BJ (cell line): ENCODE data around the gene USP34. TPM values are rescaled to one million over a fixed set of nuclear protein-coding genes. Genes with fewer than 3 reads are reported as not detected.
A peak's percentile ranks its signal among the peaks of the same experiment; 100 is the strongest.

Experiments
- CTCF ChIA-PET: fragments of 350-600 bp; formaldehyde crosslinking; extraction: SDS; loops from one replicate; lab custom pipeline; 2021; ENCODE audit warnings: antibody characterized with exemption, inconsistent platforms; lab: Yijun Ruan, JAX
- POLR2A ChIA-PET: fragments of 300-600 bp; sonication (Branson Sonifier 250); formaldehyde crosslinking; extraction: SDS; loops from one replicate; lab custom pipeline; 2021; ENCODE audit warnings: antibody characterized with exemption; lab: Charles Lee
- DNase-seq: peaks from one replicate; pipeline ENCODE4 v3.0.0-alpha.2; 2011; ENCODE audit warnings: low read depth
- H3K27me3 ChIP-seq: 2 replicates; pipeline ENCODE4 v1.6.0; 2011; ENCODE audit warnings: low read length; ENCODE audit not compliant: control insufficient read depth, insufficient read depth
- H3K36me3 ChIP-seq: 2 replicates; pipeline ENCODE4 v1.5.1; 2011; ENCODE audit warnings: low read length; ENCODE audit not compliant: control insufficient read depth, insufficient read depth
- H3K4me3 ChIP-seq: 2 replicates; pipeline ENCODE4 v1.5.1; 2011; ENCODE audit warnings: low read depth, mild to moderate bottlenecking, control low read depth, low read length
- polyA plus RNA-seq: library from polyadenylated mRNA; depleted of rRNA; stranded (reverse); fragments of >200 nt; gene quantifications from 2 replicates; pipeline ENCODE4 v1.2.3, GENCODE V29; 2011
- TF ChIP-seq, protein P1 (sequence below): IDR thresholded peaks from 2 replicates; pipeline ENCODE4 v1.5.1; 2011; ENCODE audit warnings: low read depth, mild to moderate bottlenecking, control low read depth, inconsistent platforms, low read length, moderate library complexity; ENCODE audit not compliant: insufficient read depth

The USP34 gene
- polyA plus RNA-seq, 1 experiment: 32.2 TPM

DNA sequence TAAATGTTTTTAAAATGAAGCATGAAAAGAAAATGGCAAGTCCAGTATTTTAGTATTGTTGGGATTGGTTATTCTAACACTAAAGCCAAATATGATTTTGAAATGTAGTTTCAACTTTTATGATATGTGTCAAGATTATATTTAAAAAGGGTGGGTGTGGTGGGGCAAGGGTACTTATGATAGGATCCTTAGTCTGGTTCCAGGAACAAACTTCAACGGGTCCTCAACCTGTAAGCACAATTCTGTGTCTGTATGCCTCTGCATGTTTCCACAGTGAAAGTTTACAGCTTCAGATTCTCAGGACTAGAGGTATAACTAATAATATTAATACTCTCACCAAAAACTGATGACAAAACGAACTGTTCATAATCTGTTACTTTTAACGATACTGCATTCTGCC, 5.8 kb downstream of the USP34 start:
- Histone ChIP-seq H3K4me3 (no peak overlapping the region), H3K27me3 (no peaks in the 10 kb centered on the region), H3K36me3 (no peaks in the 10 kb centered on the region)
- TF ChIP-seq, protein P1, sequence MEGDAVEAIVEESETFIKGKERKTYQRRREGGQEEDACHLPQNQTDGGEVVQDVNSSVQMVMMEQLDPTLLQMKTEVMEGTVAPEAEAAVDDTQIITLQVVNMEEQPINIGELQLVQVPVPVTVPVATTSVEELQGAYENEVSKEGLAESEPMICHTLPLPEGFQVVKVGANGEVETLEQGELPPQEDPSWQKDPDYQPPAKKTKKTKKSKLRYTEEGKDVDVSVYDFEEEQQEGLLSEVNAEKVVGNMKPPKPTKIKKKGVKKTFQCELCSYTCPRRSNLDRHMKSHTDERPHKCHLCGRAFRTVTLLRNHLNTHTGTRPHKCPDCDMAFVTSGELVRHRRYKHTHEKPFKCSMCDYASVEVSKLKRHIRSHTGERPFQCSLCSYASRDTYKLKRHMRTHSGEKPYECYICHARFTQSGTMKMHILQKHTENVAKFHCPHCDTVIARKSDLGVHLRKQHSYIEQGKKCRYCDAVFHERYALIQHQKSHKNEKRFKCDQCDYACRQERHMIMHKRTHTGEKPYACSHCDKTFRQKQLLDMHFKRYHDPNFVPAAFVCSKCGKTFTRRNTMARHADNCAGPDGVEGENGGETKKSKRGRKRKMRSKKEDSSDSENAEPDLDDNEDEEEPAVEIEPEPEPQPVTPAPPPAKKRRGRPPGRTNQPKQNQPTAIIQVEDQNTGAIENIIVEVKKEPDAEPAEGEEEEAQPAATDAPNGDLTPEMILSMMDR: no peak
- no peak for DNase-seq
- ChIA-PET POLR2A (no interaction called here), CTCF (no interaction called here)

DNA sequence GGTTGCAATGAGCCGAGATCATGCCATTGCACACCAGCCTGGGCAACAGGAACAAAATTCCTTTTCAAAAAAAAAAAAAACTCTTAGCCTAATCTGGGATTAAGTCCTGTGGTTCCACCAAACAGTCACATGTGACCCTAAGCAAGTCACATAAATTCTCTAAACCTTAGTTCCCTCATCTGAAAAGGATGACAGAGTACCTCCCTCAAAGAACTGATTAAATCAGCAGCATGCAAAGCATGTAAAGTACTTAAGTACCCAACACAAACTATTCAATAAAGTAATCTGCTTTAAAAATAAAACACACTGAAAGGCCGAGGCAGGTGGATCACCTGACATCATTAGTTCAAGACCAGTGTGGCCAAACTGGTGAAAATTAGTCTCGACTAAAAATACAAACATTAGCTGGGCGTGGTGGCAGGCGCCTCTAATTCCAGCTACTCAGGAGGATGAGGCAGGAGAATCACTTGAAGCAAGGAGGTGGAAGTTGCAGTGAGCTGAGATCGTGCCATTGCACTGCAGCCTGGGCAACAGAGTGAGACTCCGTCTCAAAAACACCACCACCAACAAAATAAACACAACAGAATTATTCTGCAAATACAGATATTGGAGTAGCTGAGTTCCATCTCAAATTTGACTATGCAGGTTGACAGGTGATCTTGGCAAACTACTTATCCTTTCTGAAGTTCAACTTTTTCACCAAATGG, 7.0 kb downstream of the USP34 start:
- DNase-seq: no peak
- Histone ChIP-seq H3K4me3 (no peak overlapping the region), H3K27me3 (no peaks in the 10 kb centered on the region), H3K36me3 (no peaks in the 10 kb centered on the region)
- POLR2A ChIA-PET: no interaction called here
- CTCF ChIA-PET: no interaction called here
- TF ChIP-seq, protein P1: no peak

DNA sequence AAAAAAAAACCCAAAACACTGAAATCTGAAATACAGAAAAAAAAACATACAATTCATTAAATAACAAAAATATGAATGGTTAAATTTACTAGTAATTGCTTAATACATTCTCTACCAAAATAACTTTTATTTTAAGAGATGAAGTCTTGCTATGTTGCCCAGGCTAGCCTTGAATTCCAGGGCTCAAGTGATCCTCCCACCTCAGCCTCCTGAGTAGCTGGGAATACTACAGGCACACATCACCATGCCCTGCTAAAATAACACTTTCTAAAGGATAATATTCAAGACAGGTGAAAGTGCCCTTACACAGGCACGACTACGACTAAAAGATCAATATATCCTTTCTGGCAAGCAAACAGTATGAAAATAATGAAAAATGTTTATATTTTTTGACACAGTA, 9.5 kb downstream of the USP34 start:
- ChIA-PET POLR2A (no interaction called here), CTCF (interaction anchor here (0.6 kb wide), 1 partner anchor 12 kb away, joined by 4 read pairs; no protein-coding TSS in a partner anchor)
- TF ChIP-seq, protein P1: no peak
- no peak for DNase-seq
- H3K36me3 ChIP-seq: peaks cover 2% of the 10 kb centered on the region
- H3K27me3 ChIP-seq: no peaks in the 10 kb centered on the region
- no peak overlapping the region for H3K4me3 ChIP-seq

GRCh38 chr2:61460163-61460562, 10.7 kb downstream of the USP34 start:
- TF ChIP-seq, protein P1: no peak
- DNase-seq: peak; percentile 32
- H3K36me3 ChIP-seq: peaks cover 2% of the 10 kb centered on the region
- no peaks in the 10 kb centered on the region for H3K27me3 ChIP-seq
- POLR2A ChIA-PET: interaction anchor here (0.7 kb wide), 1 partner anchor 1972 kb away, joined by 3 read pairs; no protein-coding TSS in a partner anchor
- H3K4me3 ChIP-seq: no peak overlapping the region
- CTCF ChIA-PET: interaction anchor here (1.1 to 1.5 kb wide), 2 partner anchors 8 to 34 kb away, joined by 3 to 4 read pairs; no protein-coding TSS in a partner anchor

DNA sequence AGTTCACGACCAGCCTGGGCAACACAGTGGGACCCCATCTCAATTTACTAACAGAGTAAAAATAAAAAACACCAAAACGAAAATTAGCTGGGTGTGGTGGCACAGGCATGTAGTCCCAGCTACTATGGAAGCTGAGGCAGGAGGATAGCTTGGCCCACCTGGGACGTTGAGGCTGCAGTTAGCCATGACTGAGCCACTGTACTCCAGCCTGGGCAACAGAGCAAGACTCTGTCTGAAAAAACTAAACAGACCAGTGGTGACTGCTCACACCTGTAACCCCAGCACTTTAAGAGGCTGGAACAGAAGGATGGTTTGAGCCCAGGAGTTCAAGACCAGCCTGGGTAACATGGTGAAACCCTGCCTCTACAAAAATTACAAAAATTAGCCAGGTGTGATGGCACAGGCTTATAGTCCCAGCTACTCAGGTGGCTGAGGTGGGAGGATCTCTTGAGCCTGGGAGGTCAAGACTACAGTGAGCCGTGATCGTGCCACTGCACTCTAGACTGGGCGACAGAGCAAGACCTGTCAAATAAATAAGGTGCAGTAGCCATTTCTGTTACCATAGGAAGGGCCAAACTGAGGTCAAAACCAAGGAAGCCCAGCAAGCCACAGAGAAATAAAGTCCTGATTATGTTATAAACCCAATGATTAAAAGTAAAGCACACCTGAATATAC, 14.0 kb downstream of the USP34 start:
- TF ChIP-seq, protein P1: no peak
- ChIA-PET POLR2A (no interaction called here), CTCF (interaction anchor here (0.6 kb wide), 1 partner anchor 25 kb away, joined by 4 read pairs; no protein-coding TSS in a partner anchor)
- no peak for DNase-seq
- H3K27me3 ChIP-seq: no peaks in the 10 kb centered on the region
- no peak overlapping the region for H3K4me3 ChIP-seq
- H3K36me3 ChIP-seq: peaks cover 2% of the 10 kb centered on the region
